Skeletal muscle satellite cell (primary cell): ENCODE results near the gene USP36. TPM values are rescaled to one million over a fixed set of nuclear protein-coding genes. Genes with fewer than 3 reads are reported as not detected.
A peak's percentile ranks its signal among the peaks of the same experiment; 100 is the strongest.
"Not testable (repeated sequence)": the region's sequence is repeated elsewhere in the genome, so short reads cannot be mapped to it uniquely, and the experiment has no call there.

Experiments
- H3K27me3 ChIP-seq: 2 replicates; pipeline ENCODE4 v1.7.0; 2013; ENCODE audit warnings: low read length; ENCODE audit not compliant: control insufficient read depth, insufficient read depth
- H3K36me3 ChIP-seq: 2 replicates; pipeline ENCODE4 v1.7.0; 2013; ENCODE audit warnings: mild to moderate bottlenecking, control low read depth, low read length; ENCODE audit not compliant: insufficient read depth
- H3K4me1 ChIP-seq: 2 replicates; pipeline ENCODE4 v1.7.0; 2013; ENCODE audit warnings: low read length; ENCODE audit not compliant: control insufficient read depth, insufficient read depth
- H3K4me2 ChIP-seq: 2 replicates; pipeline ENCODE4 v1.7.0; 2013; ENCODE audit warnings: mild to moderate bottlenecking, low read length
- H3K4me3 ChIP-seq: 2 replicates; pipeline ENCODE4 v1.7.0; 2013; ENCODE audit warnings: low read length
- H3K9ac ChIP-seq: 2 replicates; pipeline ENCODE4 v1.7.0; 2013; ENCODE audit warnings: mild to moderate bottlenecking, low read depth, low read length, moderate library complexity
- H3K9me3 ChIP-seq: replicated peaks from 2 replicates; pipeline ENCODE4 v1.7.0; 2013; ENCODE audit warnings: mild to moderate bottlenecking, control low read depth, low read length
- total RNA-seq: library from RNA; depleted of rRNA; stranded (reverse); fragments of >200 nt; gene quantifications from 2 replicates; pipeline ENCODE4 v1.2.3, GENCODE V29; 2012; rRNA removed

The USP36 gene
- 25.3 and 29.1 TPM in 2 replicates for total RNA-seq

DNA sequence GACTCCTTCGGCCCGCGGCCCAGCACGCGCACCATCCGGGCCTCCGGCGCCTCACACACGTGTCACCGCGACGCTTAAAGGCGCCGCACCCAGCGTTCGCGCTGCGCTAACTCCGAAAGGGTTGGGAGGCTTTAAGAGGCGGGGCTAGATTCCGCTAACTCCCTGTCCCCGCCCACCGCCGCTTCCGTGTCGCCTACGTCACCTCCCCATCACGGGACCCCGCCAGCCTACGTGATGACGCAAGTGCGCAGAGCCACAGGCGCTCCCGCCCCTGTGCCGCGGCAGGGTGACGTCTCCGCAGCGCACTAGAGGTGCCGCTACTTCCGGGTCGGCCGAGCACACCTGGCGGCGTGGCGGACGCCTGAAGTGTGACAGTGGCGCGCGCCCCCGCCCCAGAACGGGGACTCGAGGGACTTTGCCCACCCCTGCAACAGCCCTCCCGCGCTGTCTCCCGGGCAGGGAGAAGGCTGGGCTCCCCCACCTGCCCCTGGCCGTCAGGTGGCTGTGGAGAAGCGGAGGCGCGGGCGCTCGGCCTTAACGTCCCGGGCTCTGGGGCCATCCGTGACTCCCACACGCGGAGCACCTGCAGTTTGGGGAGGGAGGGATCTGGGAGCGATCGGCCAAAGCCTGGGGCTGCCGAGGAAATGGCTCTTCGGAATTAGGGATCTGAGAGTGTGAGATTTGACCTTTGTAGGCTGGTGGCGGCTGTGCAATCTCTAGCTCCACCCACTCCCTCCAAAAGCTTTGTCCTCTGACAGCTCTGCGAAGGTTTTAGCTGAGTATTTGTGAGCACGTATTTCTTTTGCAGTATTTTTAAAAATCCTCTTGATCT lies at the start of gene USP36:
USP36 (minus strand) TSS at position 35 of the 832 bp plus-strand sequence. CDS start 4,451 bp downstream, outside the sequence.
- Histone ChIP-seq H3K4me3 (peak within 1 kb of the TSS; percentile 90), H3K36me3 (peaks cover 20% of the 10 kb centered on the region), H3K4me1 (peaks cover 25% of the 10 kb centered on the region), H3K9ac (peak within 1 kb of the TSS; percentile 98), H3K9me3 (no peaks in the 10 kb centered on the region), H3K4me2 (peak within 1 kb of the TSS; percentile 96), H3K27me3 (no peaks in the 10 kb centered on the region)

GRCh38 chr17:78890096-78890495 lies 49.5 kb upstream of the USP36 start:
- Histone ChIP-seq H3K4me1 (peaks cover 26% of the 10 kb centered on the region), H3K36me3 (peaks cover 21% of the 10 kb centered on the region)
- H3K4me3 ChIP-seq, H3K9me3 ChIP-seq, H3K27me3 ChIP-seq, H3K4me2 ChIP-seq, H3K9ac ChIP-seq: not testable (repeated sequence)

DNA sequence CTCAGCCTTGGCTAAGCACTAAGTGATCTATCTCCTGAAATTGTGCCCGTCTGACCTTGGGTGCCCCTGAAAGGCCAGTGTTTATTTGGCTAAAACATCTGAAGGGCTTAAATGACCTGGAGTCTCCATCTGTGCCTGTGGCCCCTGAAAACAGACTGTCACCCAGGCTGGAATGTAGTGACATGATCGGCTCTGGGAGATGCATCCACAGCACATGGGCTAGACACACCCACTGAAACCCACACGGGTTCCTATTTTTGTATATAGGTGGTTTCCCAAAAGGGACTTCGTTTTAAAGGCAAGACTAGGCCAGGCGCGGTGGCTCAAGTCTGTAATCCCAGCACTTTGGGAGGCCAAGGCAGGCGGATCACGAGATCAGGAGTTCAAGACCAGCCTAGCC lies 48.9 kb upstream of the USP36 start:
- Histone ChIP-seq H3K4me3 (no peak overlapping the region), H3K9ac (no peak overlapping the region), H3K27me3 (no peaks in the 10 kb centered on the region), H3K36me3 (peaks cover 21% of the 10 kb centered on the region), H3K4me1 (peaks cover 29% of the 10 kb centered on the region), H3K9me3 (no peaks in the 10 kb centered on the region), H3K4me2 (no peak overlapping the region)

GRCh38 chr17:78888941-78889518 lies 48.4 kb upstream of the USP36 start:
- H3K4me1 ChIP-seq = peaks cover 34% of the 10 kb centered on the region
- no peaks in the 10 kb centered on the region for H3K27me3 ChIP-seq
- H3K36me3 ChIP-seq = peaks cover 21% of the 10 kb centered on the region
- no peak overlapping the region for H3K4me2 ChIP-seq
- H3K9ac ChIP-seq = no peak overlapping the region
- no peaks in the 10 kb centered on the region for H3K9me3 ChIP-seq
- H3K4me3 ChIP-seq = no peak overlapping the region

- Histone ChIP-seq H3K4me1 (peaks cover 54% of the 10 kb centered on the region), H3K9ac (no peak overlapping the region), H3K27me3 (no peaks in the 10 kb centered on the region)
These were observed 46.3 kb upstream of the USP36 start for GRCh38 chr17:78886954-78887353.

DNA sequence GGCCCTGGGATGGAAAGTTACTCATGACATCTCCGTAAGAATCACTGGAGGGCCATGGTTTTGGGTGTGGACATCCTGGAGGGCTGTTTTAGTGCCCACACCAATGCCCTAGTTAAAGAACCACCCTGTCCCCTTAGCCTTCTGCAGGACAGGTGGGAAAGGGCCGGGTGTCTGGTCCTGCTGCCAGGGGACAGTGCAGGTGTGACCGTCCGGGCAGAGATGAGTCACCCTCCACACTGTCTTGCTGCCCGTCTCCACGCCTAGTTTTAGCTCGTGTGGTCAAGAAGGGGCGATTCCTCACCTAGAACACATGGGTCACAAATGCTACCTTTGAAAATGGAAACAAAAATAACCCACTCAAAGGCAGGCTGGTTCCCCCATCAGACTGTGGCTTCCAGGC lies 45.3 kb upstream of the USP36 start:
- Histone ChIP-seq H3K9ac (no peak overlapping the region), H3K9me3 (no peaks in the 10 kb centered on the region), H3K4me3 (no peak overlapping the region), H3K4me1 (peaks cover 62% of the 10 kb centered on the region), H3K4me2 (no peak overlapping the region), H3K27me3 (no peaks in the 10 kb centered on the region), H3K36me3 (peaks cover 4% of the 10 kb centered on the region)

More at GRCh38 chr17:78886954-78887353, 46.3 kb upstream of the USP36 start:
- no peak overlapping the region for H3K4me2 ChIP-seq
- no peaks in the 10 kb centered on the region for H3K9me3 ChIP-seq
- H3K4me3 ChIP-seq = no peak overlapping the region
- peaks cover 12% of the 10 kb centered on the region for H3K36me3 ChIP-seq

- no peaks in the 10 kb centered on the region for H3K36me3 ChIP-seq
- no peaks in the 10 kb centered on the region for H3K9me3 ChIP-seq
- H3K4me1 ChIP-seq = peaks cover 71% of the 10 kb centered on the region
- peak overlapping the region; percentile 63 for H3K4me3 ChIP-seq
- H3K4me2 ChIP-seq = peak overlapping the region; percentile 88
- H3K27me3 ChIP-seq = no peaks in the 10 kb centered on the region
- H3K9ac ChIP-seq = peak overlapping the region; percentile 84
These were observed 44.5 kb upstream of the USP36 start for GRCh38 chr17:78884876-78885667.

- Histone ChIP-seq H3K9ac (peak overlapping the region; percentile 84), H3K27me3 (no peaks in the 10 kb centered on the region), H3K4me1 (peaks cover 73% of the 10 kb centered on the region), H3K9me3 (no peaks in the 10 kb centered on the region), H3K4me2 (peak overlapping the region; percentile 88), H3K36me3 (no peaks in the 10 kb centered on the region), H3K4me3 (peak overlapping the region; percentile 63)
These were observed 43.7 kb upstream of the USP36 start for GRCh38 chr17:78884148-78884825.

DNA sequence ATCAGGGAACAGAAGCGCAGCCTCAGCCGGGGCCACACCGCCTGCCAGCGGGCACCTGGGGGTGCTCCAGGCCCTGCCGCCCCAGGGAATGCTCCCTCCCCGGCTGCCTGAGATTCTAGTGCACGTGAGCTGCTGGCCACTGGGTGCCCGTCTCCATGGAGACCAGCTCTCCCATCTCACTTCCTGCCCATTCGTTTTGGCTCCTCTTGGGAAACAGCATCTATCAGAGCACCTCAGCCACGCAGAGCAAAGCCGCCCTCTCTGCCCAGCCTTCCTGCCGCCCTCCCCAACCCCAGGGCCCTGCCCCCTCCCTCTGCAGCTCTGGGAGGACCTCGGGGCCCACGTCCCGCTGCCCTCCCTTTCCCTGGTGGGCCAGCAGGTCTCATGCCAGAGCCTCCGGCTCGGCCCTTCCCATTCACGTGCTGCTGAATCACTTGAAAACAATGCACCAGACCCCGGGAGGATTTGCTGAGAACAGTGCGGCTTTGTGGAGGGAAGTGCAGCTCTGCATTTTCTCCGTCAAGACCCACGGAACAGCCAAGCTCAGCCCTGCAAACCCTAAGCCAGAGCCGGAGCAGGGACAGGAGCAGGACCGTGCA lies 43.0 kb upstream of the USP36 start:
- Histone ChIP-seq H3K9me3 (no peaks in the 10 kb centered on the region), H3K36me3 (no peaks in the 10 kb centered on the region), H3K4me3 (peak overlapping the region; percentile 63), H3K27me3 (no peaks in the 10 kb centered on the region), H3K9ac (peak overlapping the region; percentile 84), H3K4me2 (peak overlapping the region; percentile 88), H3K4me1 (peaks cover 74% of the 10 kb centered on the region)

DNA sequence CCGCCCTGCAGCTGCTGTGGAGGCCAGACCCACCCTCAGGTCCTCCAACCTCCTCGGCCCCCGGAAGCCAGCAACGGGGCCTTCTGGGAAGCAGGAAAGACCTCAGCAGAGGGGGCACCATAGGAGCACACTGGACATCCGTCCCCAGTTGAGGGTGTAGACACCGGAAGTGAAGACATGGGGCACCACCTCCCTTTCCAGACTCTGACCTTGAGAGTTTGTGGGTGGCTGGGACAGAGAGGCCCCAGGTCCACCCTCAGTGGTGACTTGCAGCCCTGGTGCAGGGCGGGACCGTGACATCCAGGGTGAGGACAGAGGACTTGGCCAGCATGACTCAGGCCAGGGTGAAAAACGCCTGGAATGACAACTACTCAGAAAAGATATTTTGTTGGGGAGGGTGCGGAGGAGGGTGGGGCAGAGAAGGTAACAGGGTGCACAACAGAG lies 42.5 kb upstream of the USP36 start:
- peak overlapping the region; percentile 63 for H3K4me3 ChIP-seq
- H3K4me2 ChIP-seq = peak overlapping the region; percentile 88
- H3K4me1 ChIP-seq = peaks cover 74% of the 10 kb centered on the region
- H3K9me3 ChIP-seq = no peaks in the 10 kb centered on the region
- H3K9ac ChIP-seq = peak overlapping the region; percentile 84
- H3K36me3 ChIP-seq = peaks cover 2% of the 10 kb centered on the region
- no peaks in the 10 kb centered on the region for H3K27me3 ChIP-seq
